NOMO-1 (cell line): ENCODE measurements around the gene PPP4R1.
A peak's percentile ranks its signal among the peaks of the same experiment; 100 is the strongest.

Experiments used
- DNase-seq, 2 experiments: peaks; one replicate each; lab custom pipeline; 2025; ENCODE audit not compliant: unreplicated experiment in 2 of 2; lab: John Stamatoyannopoulos, UW

PPP4R1 gene

GRCh38 chr18:9597609-9598008 lies 16.8 kb downstream of the PPP4R1 start:
- DNase-seq = no peak

DNA sequence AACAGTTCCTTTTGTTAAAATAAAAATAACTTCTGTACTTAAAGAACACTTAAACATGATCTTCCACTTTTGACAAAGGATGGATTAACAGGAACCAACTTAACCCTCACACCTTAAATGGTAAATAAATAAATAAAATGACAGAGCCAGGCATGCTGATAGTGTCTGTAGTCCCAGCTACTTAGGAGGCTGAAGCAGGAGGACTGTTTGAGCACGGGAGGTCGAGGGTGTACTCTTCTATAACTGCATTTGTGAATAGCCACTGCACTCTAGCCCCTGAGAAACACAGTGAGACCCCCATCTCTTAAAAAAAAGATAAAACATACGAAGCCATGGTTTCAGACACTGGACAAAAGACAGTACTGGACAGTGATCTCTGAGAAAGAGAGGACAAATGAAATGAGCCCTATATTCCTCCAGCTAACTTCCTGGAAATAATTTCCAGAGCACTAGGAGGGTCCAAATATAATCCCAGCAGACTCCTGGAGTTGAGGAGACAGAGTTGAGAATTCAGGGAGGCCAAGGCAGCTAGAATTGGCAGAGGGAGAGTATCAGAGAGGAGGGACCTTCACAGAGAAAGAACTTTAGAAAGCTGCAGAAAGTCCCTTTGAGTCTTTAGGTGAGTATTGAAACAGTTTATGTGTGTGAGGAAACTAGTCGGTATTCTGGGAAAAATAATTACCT lies 17.4 kb downstream of the PPP4R1 start:
- DNase-seq = no peak

DNA sequence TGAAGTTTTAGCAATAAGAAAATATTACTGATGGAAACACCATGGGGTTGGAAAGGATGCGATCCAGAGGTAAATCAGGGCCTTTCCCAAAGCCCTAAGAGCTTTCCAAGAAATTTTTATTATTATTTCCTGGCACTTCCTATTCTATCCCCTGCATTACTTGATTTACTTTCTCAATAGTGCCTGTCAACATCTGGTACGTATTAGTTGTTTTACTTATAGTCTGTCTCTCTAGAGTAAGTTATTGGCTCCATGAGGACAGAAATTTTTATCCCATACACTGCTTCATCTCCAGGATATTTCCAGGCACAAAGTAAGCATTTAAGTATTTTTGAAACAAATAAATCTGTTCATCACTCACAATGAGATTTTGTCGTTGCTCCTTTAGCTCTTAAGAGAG lies 18.1 kb downstream of the PPP4R1 start:
- no peak for DNase-seq

- no peak for DNase-seq
Measured at GRCh38 chr18:9594823-9595596, 19.3 kb downstream of the PPP4R1 start.

DNA sequence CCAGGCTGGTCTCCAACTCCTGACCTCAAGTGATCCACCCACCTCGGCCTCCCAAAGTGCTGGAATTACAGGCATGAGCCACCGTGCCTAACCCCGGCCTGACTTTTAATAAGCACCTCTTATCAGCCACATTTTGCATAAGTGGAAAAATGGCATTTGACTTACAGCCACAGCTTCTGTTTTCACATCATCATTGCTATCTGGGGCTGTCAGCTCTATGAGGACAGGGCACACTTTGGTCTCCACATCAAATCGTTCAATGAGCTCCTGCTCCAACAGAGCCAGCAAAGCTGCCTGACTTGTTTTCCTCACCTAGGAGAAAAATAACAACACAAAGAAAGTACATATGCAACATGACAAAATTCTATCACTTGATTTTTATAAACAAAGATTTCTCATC lies 26.4 kb downstream of the PPP4R1 start:
- no peak for DNase-seq

GRCh38 chr18:9586814-9587213 lies 27.5 kb downstream of the PPP4R1 start:
- DNase-seq = no peak

DNA sequence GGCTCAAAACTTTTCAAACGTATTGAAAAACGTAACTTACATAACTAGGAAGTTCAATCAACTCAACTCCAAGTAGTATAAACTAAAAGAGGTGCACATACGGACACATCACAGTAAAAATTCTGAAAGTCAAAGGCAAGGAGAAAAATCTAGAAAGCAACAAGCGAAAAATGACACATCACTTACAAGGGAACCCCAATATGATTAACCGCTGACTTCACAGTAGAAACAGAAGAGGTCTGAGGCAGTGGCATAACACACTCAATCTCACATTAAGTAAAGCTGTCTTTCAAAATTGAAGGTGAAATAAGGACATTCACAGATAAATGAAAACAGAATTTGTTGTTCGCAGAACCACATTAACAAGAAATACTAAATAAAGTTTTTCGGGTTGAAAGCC lies 32.7 kb downstream of the PPP4R1 start:
- DNase-seq = no peak

- no peak for DNase-seq
Measured at GRCh38 chr18:9578306-9578705, 36.1 kb downstream of the PPP4R1 start.

DNA sequence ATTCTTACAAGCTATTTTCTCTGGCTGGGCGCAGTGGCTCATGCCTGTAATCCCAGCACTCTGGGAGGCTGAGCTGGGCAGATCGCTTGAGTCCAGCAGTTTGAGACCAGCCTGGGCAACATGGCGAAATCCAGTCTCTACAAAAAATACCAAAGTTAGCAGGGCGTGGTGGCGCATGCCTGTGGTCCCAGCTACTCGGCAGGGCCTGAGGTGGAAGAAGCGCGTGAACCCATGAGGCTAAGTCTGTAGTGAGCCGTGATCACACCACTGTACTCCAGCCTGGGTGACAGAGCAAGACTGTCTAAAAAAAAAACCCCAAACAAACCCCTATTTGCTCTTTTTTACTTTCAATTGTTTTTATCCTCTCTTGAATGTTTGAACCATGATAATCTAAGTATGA lies 37.0 kb downstream of the PPP4R1 start:
- DNase-seq = no peak

GRCh38 chr18:9575558-9575957 lies 38.8 kb downstream of the PPP4R1 start:
- peak; percentile 67 to 88 for DNase-seq

- DNase-seq = no peak
Measured at GRCh38 chr18:9574473-9575115, 39.8 kb downstream of the PPP4R1 start.

- no peak for DNase-seq
Measured at GRCh38 chr18:9571546-9571945, 42.8 kb downstream of the PPP4R1 start.

- no peak for DNase-seq
Measured at GRCh38 chr18:9570255-9570654, 44.1 kb downstream of the PPP4R1 start.

- no peak for DNase-seq
Measured at GRCh38 chr18:9569178-9569577, 45.2 kb downstream of the PPP4R1 start.

DNA sequence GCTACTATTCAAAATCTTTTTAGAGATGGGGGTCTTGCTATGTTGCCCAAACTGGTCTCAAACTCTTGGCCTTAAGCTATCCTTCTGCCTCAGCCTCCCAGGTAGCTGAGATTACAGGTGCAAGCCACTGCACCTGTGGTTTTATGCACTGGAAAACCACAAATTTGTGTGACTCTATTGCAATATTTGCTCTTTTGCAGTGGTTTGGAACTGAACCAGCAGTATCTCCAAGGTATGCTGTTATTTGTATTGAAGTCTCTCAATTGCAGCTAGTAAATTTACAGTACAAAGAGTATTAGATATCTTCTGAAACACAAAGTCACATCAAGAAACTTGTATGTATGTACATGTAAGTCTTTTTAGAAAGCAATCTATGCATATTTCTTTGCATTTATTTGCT lies 46.2 kb downstream of the PPP4R1 start:
- DNase-seq = no peak

- DNase-seq = no peak
Measured at GRCh38 chr18:9565407-9565806, 49.0 kb downstream of the PPP4R1 start.

GRCh38 chr18:9563331-9563730 lies 51.0 kb downstream of the PPP4R1 start:
- no peak for DNase-seq

DNA sequence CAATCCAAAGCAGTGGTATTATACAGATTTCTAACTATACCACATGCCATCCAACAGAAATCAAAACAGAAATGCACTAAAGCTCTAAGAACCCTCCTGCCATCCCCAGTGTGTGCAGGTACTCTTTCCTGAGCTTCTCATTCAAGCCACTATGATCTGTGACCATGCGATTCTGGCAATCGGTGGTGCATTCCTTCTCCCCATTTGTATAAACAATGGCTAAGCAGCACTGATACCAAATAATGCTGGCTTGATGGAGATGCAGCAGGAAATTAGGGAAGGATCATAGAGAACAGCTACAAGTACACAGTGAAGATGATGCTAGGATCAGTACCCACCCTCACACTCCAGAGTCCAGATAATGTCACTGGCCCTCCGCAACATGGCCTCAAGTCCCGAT lies 51.8 kb downstream of the PPP4R1 start:
- DNase-seq = no peak

GRCh38 chr18:9561759-9562158 lies 52.6 kb downstream of the PPP4R1 start:
- DNase-seq = peak; percentile 55 to 80

DNA sequence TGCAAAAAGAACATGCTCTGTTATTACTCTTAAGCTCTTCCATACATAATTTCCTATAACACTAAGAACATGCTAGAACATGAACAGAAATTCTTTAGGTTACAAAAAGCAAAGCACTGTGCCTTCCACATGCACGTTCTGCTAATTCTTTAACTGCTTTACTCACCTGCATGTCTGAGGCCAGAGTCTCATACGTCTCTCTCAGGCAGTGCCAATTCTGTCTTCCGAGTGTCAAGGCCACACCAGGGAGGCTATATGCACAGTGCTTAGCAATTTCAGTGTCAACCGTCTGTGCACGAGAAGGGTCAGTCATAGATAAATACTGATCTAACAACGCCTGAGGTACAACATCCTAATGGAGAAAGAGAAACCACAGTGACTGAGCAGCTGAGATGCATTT lies 55.1 kb downstream of the PPP4R1 start:
- no peak for DNase-seq

DNA sequence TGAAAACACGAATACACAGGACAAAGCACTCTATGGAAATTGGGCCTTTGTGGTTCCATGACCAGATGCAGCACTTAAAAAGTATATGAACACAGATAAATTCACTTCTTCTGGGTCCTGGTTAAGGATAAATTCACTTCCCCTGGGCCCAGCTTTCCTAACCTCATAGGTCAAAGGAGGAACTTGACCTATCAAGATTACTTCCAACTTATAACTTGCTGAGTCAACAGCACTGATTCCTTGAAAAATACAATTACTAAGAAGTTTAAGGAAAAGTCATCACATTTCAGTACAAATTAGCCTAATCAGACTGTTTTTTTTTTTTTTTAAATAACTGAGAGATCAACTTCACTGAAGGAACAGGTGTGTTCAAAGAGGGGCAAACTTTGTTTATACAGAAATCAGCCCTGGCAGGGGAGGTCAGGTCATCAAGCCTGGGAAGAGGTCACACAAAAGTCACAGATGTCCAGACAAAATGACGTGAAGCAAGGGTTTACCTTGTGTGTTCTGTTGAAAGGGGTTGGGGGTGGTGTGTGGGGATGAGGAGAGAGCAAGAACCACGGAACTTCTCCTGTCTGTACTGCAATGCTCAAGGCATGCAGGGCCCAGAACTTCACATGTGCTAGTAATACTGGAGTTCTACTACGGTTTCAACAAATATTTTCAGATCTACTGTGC lies 55.8 kb downstream of the PPP4R1 start:
- no peak for DNase-seq
